H1 (cell line): ENCODE measurements around the gene BAK1. TPM values are rescaled to one million over a fixed set of nuclear protein-coding genes. Genes with fewer than 3 reads are reported as not detected.

Experiments used
- CTCF ChIA-PET: fragments of 300-600 bp; sonication (Branson Sonifier 250); formaldehyde crosslinking; loops from one replicate; lab custom pipeline; 2021; ENCODE audit not compliant: partially characterized antibody; lab: Charles Lee
- POLR2A ChIA-PET: fragments of 300-600 bp; sonication (Branson Sonifier 250); formaldehyde crosslinking; loops from one replicate; lab custom pipeline; 2021; ENCODE audit warnings: inconsistent platforms; ENCODE audit not compliant: partially characterized antibody; lab: Charles Lee
- DNase-seq, 2 experiments: peaks; one replicate each; pipeline versions ENCODE4 v3.0.0 to v3.0.0-alpha.2; 2010 to 2022; ENCODE audit warnings: low spot score in 2 of 2, low read depth in 1 of 2, mixed read lengths in 1 of 2
- FAIRE-seq: peaks from 2 replicates; lab custom pipeline; 2011; peaks lifted over from hg19 to GRCh38; lab: Jason Lieb, UNC
- H2AFZ ChIP-seq: 2 replicates; pipeline ENCODE4 v1.8.1; 2012; ENCODE audit warnings: low read length, inconsistent platforms
- H2AK5ac ChIP-seq: 2 replicates; pipeline ENCODE4 v1.6.1; 2013; ENCODE audit warnings: low read depth, low read length
- H2BK120ac ChIP-seq: replicated peaks from 2 replicates; pipeline ENCODE3; 2013; ENCODE audit warnings: low read depth, low read length, inconsistent platforms
- H2BK12ac ChIP-seq: 2 replicates; pipeline ENCODE4 v1.6.1; 2013; ENCODE audit warnings: low read depth, low read length
- H2BK15ac ChIP-seq: 2 replicates; pipeline ENCODE4 v1.6.1; 2013; ENCODE audit warnings: low read length
- H2BK20ac ChIP-seq: 2 replicates; pipeline ENCODE4 v1.6.1; 2013; ENCODE audit warnings: low read length
- H2BK5ac ChIP-seq: 2 replicates; pipeline ENCODE4 v1.6.1; 2013; ENCODE audit warnings: low read depth, low read length
- H3K14ac ChIP-seq: 2 replicates; pipeline ENCODE4 v1.6.1; 2013; ENCODE audit warnings: inconsistent platforms; ENCODE audit not compliant: insufficient read length
- H3K18ac ChIP-seq: 2 replicates; pipeline ENCODE4 v1.6.1; 2013; ENCODE audit warnings: low read length; ENCODE audit errors: extremely low read depth
- H3K23ac ChIP-seq: 2 replicates; pipeline ENCODE4 v1.6.1; 2013; ENCODE audit warnings: inconsistent platforms; ENCODE audit not compliant: insufficient read length
- H3K23me2 ChIP-seq: 2 replicates; pipeline ENCODE4 v1.6.1; 2013; ENCODE audit warnings: low read depth, low read length
- H3K27ac ChIP-seq: 2 replicates; pipeline ENCODE4 v1.6.1; 2011; ENCODE audit warnings: low read depth, low read length, inconsistent platforms
- H3K27me3 ChIP-seq, 4 experiments: replicated peaks in 1 of 4; 1 replicate in 1 of 4; 2 replicates in 3 of 4; pipeline versions ENCODE4 v1.6.1 to v1.8.1; 2011 to 2013; ENCODE audit warnings: low read length in 3 of 4, mild to moderate bottlenecking in 3 of 4, inconsistent platforms in 2 of 4, mixed read lengths in 2 of 4, moderate library complexity in 1 of 4; ENCODE audit not compliant: control insufficient read depth in 3 of 4, insufficient read depth in 3 of 4; ENCODE audit errors: extremely low read depth in 1 of 4
- H3K36me3 ChIP-seq, 4 experiments: 2 replicates each; pipeline versions ENCODE4 v1.6.1 to v1.8.1; 2011 to 2013; ENCODE audit warnings: mild to moderate bottlenecking in 4 of 4, low read length in 3 of 4, moderate library complexity in 2 of 4, control low read depth in 1 of 4, inconsistent platforms in 1 of 4; ENCODE audit not compliant: insufficient read depth in 4 of 4, control insufficient read depth in 2 of 4
- H3K4ac ChIP-seq: replicated peaks from 2 replicates; pipeline ENCODE3; 2013; ENCODE audit warnings: low read length, low read depth, mixed read lengths, inconsistent platforms; ENCODE audit not compliant: insufficient read length
- H3K4me1 ChIP-seq, 4 experiments: replicated peaks in 1 of 4; 1 replicate in 1 of 4; 2 replicates in 3 of 4; pipeline versions ENCODE4 v1.6.1 to v1.8.1; 2011 to 2013; ENCODE audit warnings: low read length in 3 of 4, inconsistent platforms in 2 of 4, mixed read lengths in 1 of 4; ENCODE audit not compliant: insufficient read depth in 4 of 4, control insufficient read depth in 3 of 4
- H3K4me2 ChIP-seq, 2 experiments: 2 replicates each; pipeline versions ENCODE4 v1.6.1 to v1.8.1; 2011 to 2013; ENCODE audit warnings: low read depth in 2 of 2, low read length in 2 of 2, control low read depth in 1 of 2, inconsistent platforms in 1 of 2, mild to moderate bottlenecking in 1 of 2; ENCODE audit not compliant: insufficient read depth in 1 of 2
- H3K4me3 ChIP-seq, 4 experiments: fragments of 200-600, 300-600 bp in 1 of 4; sonication (generic), shearing (Covaris generic), sonication (Bioruptor Twin) in 1 of 4; 2 replicates each; pipeline versions ENCODE4 v1.5.1 to v1.8.1; 2011 to 2016; ENCODE audit warnings: low read length in 4 of 4, low read depth in 3 of 4, control low read depth in 2 of 4, inconsistent platforms in 2 of 4, mild to moderate bottlenecking in 2 of 4, mixed read lengths in 1 of 4, moderate library complexity in 1 of 4; ENCODE audit not compliant: insufficient read depth in 2 of 4; ENCODE audit errors: extremely low read depth in 1 of 4
- H3K56ac ChIP-seq: replicated peaks from 2 replicates; pipeline ENCODE3; 2013; ENCODE audit warnings: low read depth, mild to moderate bottlenecking, mixed read lengths, low read length, inconsistent platforms; ENCODE audit not compliant: insufficient read length
- H3K79me1 ChIP-seq: 2 replicates; pipeline ENCODE4 v1.6.1; 2013; ENCODE audit warnings: low read depth, low read length, control low read depth
- H3K79me2 ChIP-seq, 2 experiments: 2 replicates each; pipeline versions ENCODE4 v1.6.1 to v1.8.1; 2012 to 2013; ENCODE audit warnings: low read length in 2 of 2, mild to moderate bottlenecking in 2 of 2, inconsistent platforms in 1 of 2; ENCODE audit not compliant: insufficient read depth in 2 of 2, control insufficient read depth in 1 of 2
- H3K9ac ChIP-seq, 4 experiments: replicated peaks in 1 of 4; 1 replicate in 1 of 4; 2 replicates in 3 of 4; pipeline versions ENCODE4 v1.6.1 to v1.8.1; 2011 to 2013; ENCODE audit warnings: low read depth in 3 of 4, low read length in 3 of 4, control low read depth in 2 of 4, mild to moderate bottlenecking in 2 of 4, moderate library complexity in 2 of 4, inconsistent platforms in 1 of 4; ENCODE audit errors: extremely low read depth in 1 of 4
- H3K9me3 ChIP-seq, 2 experiments: 2 replicates each; pipeline versions ENCODE4 v1.6.1 to v1.8.1; 2012 to 2013; ENCODE audit warnings: mild to moderate bottlenecking in 2 of 2, moderate library complexity in 2 of 2, control low read depth in 1 of 2, inconsistent platforms in 1 of 2, low read depth in 1 of 2, low read length in 1 of 2, mixed read lengths in 1 of 2; ENCODE audit not compliant: insufficient read depth in 2 of 2
- H4K20me1 ChIP-seq, 2 experiments: replicated peaks in 1 of 2; 2 replicates each; pipeline versions ENCODE3 to v1.8.1; 2011 to 2013; ENCODE audit warnings: inconsistent platforms in 2 of 2, low read length in 2 of 2, mild to moderate bottlenecking in 1 of 2; ENCODE audit not compliant: insufficient read depth in 2 of 2, control insufficient read depth in 1 of 2
- H4K5ac ChIP-seq: 2 replicates; pipeline ENCODE4 v1.6.1; 2013; ENCODE audit warnings: low read length, low read depth, mixed read lengths, inconsistent platforms; ENCODE audit not compliant: insufficient read length
- H4K8ac ChIP-seq: 2 replicates; pipeline ENCODE4 v1.8.0; 2013; ENCODE audit warnings: mild to moderate bottlenecking, moderate library complexity, low read length, inconsistent platforms; ENCODE audit not compliant: insufficient read depth; ENCODE audit errors: extremely low read depth
- H4K91ac ChIP-seq: replicated peaks from 2 replicates; pipeline ENCODE3; 2013; ENCODE audit warnings: low read length, mixed read lengths, inconsistent platforms; ENCODE audit not compliant: insufficient read length
- CTBP2 ChIP-seq: IDR thresholded peaks from 2 replicates; pipeline ENCODE4 v1.7.0; 2011; ENCODE audit warnings: borderline replicate concordance, mild to moderate bottlenecking, moderate library complexity, mixed read lengths, low read length; ENCODE audit not compliant: insufficient read depth, insufficient read length
- JUN ChIP-seq: IDR thresholded peaks from 2 replicates; pipeline ENCODE4 v1.6.1; 2011; ENCODE audit warnings: low read depth, mild to moderate bottlenecking, improper control_type of control experiment, low read length
- NRF1 ChIP-seq: IDR thresholded peaks from 2 replicates; pipeline ENCODE4 v1.6.1; 2011; ENCODE audit warnings: mild to moderate bottlenecking, low read depth, low read length, improper control_type of control experiment
- TEAD4 ChIP-seq: IDR thresholded peaks from 2 replicates; pipeline ENCODE4 v1.6.1; 2012; ENCODE audit warnings: low read depth, low read length, inconsistent platforms, mixed read lengths
- WGBS, 2 experiments: shearing (Covaris generic) in 1 of 2; methylation state at CpG; one replicate each; pipeline versions ENCODE4 v1.1.6 to v1.1.7; 2013 to 2015; ENCODE audit warnings: low lambda C conversion rate in 2 of 2, mixed read lengths in 2 of 2, inconsistent platforms in 1 of 2, low coverage in 1 of 2, missing lambda C conversion rate in 1 of 2; ENCODE audit not compliant: insufficient replicate concordance in 2 of 2, insufficient coverage in 1 of 2, insufficient read length in 1 of 2; ENCODE audit errors: extremely low coverage in 1 of 2, missing lambda C conversion rate in 1 of 2; 5-methylcytosine and 5-hydroxymethylcytosine counted together
- polyA plus RNA-seq, 7 experiments: library from polyadenylated mRNA; depleted of rRNA in 3 of 7; stranded (reverse) in 5 of 7; unstranded in 2 of 7; fragments of >200 nt in 5 of 7; fragments of 200-250 nt in 2 of 7; gene quantifications; 1 replicate in 5 of 7; 2 replicates in 1 of 7; 4 replicates in 1 of 7; pipeline versions ENCODE4 v1.2.1 to v1.2.3, GENCODE V29; 2011 to 2013; ENCODE audit warnings: missing spikeins in 2 of 7, mixed read lengths in 2 of 7
- total RNA-seq: library from RNA; stranded (reverse); fragmentation: NEBNext Ultra II Directional; extraction: Animal tissue kit (Norgen Biotek cat#: 25700); gene quantifications from 2 replicates; pipeline ENCODE4 v1.2.1, GENCODE V29; 2021

Gene BAK1
- total and polyA plus RNA-seq, 2 of the 8 experiments (the other 6 are each of a cell fraction or from before 2014, with no cell fraction given), result 43.3 to 43.4 TPM

- H2BK120ac ChIP-seq, result no peak overlapping the region
- H4K5ac ChIP-seq, result no peak overlapping the region
- no peaks in the 10 kb centered on the region for H4K20me1 ChIP-seq
- no peak overlapping the region; the same call in 1 of the 2 replicates for H2BK12ac ChIP-seq
- DNase-seq (no peak), FAIRE-seq (no peak)
- WGBS, 2 experiments, result 92% methylated on average over 2 of the region's 8 CpGs; no CpG with 5 or more reads in 1 of the 2 experiments
- no peaks in the 10 kb centered on the region for H3K79me1 ChIP-seq
- no peak overlapping the region for H4K91ac ChIP-seq
- no peak overlapping the region for H3K27ac ChIP-seq
- no peak overlapping the region for H2BK20ac ChIP-seq
- H3K36me3 ChIP-seq, result no peaks in the 10 kb centered on the region
- H3K18ac ChIP-seq, result no peak overlapping the region; the same call in 1 of the 2 replicates
- no peak overlapping the region for H2BK5ac ChIP-seq
- H3K4me1 ChIP-seq, result peaks cover 0 to 5% (median 2%) of the 10 kb centered on the region in 4 experiments; a peak in 3 of 7 replicates
- no peak overlapping the region for H3K4me3 ChIP-seq
- TF ChIP-seq CTBP2, result no peak
- no peak for TF ChIP-seq NRF1
- TF ChIP-seq JUN, result no peak
- no peak for TF ChIP-seq TEAD4
- no peak overlapping the region for H3K9ac ChIP-seq
- H2AK5ac ChIP-seq, result no peak overlapping the region
- POLR2A ChIA-PET, result interaction anchor here (0.5 to 1.6 kb wide), 3 partner anchors 13 to 112 kb away, joined by 3 read pairs; no protein-coding TSS in a partner anchor
- H3K56ac ChIP-seq, result no peak overlapping the region
- no peak overlapping the region for H4K8ac ChIP-seq
- no peak overlapping the region for H3K23ac ChIP-seq
- no peak overlapping the region for H2AFZ ChIP-seq
- H3K79me2 ChIP-seq, result no peaks in the 10 kb centered on the region
- no peak overlapping the region for H2BK15ac ChIP-seq
- H3K4me2 ChIP-seq, result no peak overlapping the region
- no peaks in the 10 kb centered on the region for H3K27me3 ChIP-seq
- H3K9me3 ChIP-seq, result no peaks in the 10 kb centered on the region
- H3K4ac ChIP-seq, result no peak overlapping the region
- H3K23me2 ChIP-seq, result peaks cover 6% of the 10 kb centered on the region; the same call in 1 of the 2 replicates
- H3K14ac ChIP-seq, result no peak overlapping the region
- CTCF ChIA-PET, result interaction anchor here (0.9 to 5.0 kb wide), 6 partner anchors 12 to 130 kb away, joined by 3 to 21 read pairs (median 4); partner anchors contain the start of gene BAK1
Measured at GRCh38 chr6:33567836-33568235, 12.2 kb downstream of the BAK1 start.
